Adrenal gland (tissue), 12 donors: ENCODE data around the gene TMIGD2. TPM values are rescaled to one million over a fixed set of nuclear protein-coding genes. Genes with fewer than 3 reads are reported as not detected.

Experiments
- DNase-seq, 7 donors: peaks; one replicate each; pipeline ENCODE4 v3.0.0-alpha.2; 2019 to 2020
- H3K27ac ChIP-seq, 5 donors: fragments of 200-600 bp; sonication (generic) in 4 of 5; 1 replicate in 3 of 5; 2 replicates in 2 of 5; pipeline versions ENCODE4 v1.5.1 to v1.8.0; 2016 to 2020; ENCODE audit warnings: mild to moderate bottlenecking in 1 of 5
- H3K27me3 ChIP-seq: fragments of 200-600 bp; 2 replicates; pipeline ENCODE4 v1.8.0; 2021
- H3K36me3 ChIP-seq, 2 donors: fragments of 200-600 bp; replicated peaks in 1 of 2; 1 replicate in 1 of 2; 2 replicates in 1 of 2; pipeline versions ENCODE4 v1.5.1 to v1.8.0; 2018 to 2022
- H3K4me1 ChIP-seq, 2 donors: fragments of 200-600 bp; replicated peaks in 1 of 2; 1 replicate in 1 of 2; 2 replicates in 1 of 2; pipeline versions ENCODE4 v1.5.1 to v1.8.0; 2018 to 2021
- H3K4me3 ChIP-seq, 4 donors: fragments of 200-600 bp; sonication (generic) in 3 of 4; one replicate each; pipeline ENCODE4 v1.5.1; 2016 to 2018
- H3K9me3 ChIP-seq, 3 donors: fragments of 200-600 bp; sonication (generic) in 1 of 3; replicated peaks in 1 of 3; 1 replicate in 2 of 3; 2 replicates in 1 of 3; pipeline versions ENCODE4 v1.5.1 to v1.8.0; 2016 to 2021
- CTCF ChIP-seq, 6 experiments: fragments of 450-650 bp in 4 of 6; fragments of 200-600 bp in 2 of 6; sonication (generic) in 1 of 6; IDR thresholded peaks; 1 replicate in 5 of 6; 2 replicates in 1 of 6; pipeline versions ENCODE4 v1.5.1 to v1.8.0; 2016 to 2021; ENCODE audit warnings: antibody characterized with exemption in 6 of 6, mild to moderate bottlenecking in 2 of 6, moderate library complexity in 1 of 6
- POLR2A ChIP-seq, 2 donors: fragments of 450-650 bp; IDR thresholded peaks; one replicate each; pipeline ENCODE4 v1.6.1; 2017; ENCODE audit warnings: antibody characterized with exemption in 2 of 2, mild to moderate bottlenecking in 2 of 2, moderate library complexity in 1 of 2
- WGBS, 4 donors: extraction: QIAGEN DNeasy Blood & Tissue Kit in 2 of 4; methylation state at CpG; one replicate each; pipeline versions ENCODE4 v1.1.5 to v1.1.7; 2013 to 2017; 5-methylcytosine and 5-hydroxymethylcytosine counted together
- intact Hi-C, 2 donors: fragments of 100-400 bp; cut with DNase I; formaldehyde crosslinking; loops; one replicate each; pipeline versions ENCODE4 v1.14.1 to v1.15.0; 2022 to 2023
- polyA plus RNA-seq, 3 donors: library from polyadenylated mRNA; stranded (reverse); fragments of 200-250 nt in 2 of 3; fragments of 350-450 nt in 1 of 3; fragmentation: Illumina TruSeq in 1 of 3; extraction: RNeasy Lipid Tissue Mini Kit (QIAGEN cat#74804) in 1 of 3; gene quantifications; one replicate each; pipeline ENCODE4 v1.2.3, GENCODE V29; 2013 to 2014
- total RNA-seq, 9 donors: library from RNA; depleted of rRNA in 4 of 9; stranded (reverse); fragments of >200 nt in 4 of 9; fragments of 120-200 nt in 1 of 9; fragmentation: NEBNext Ultra II Directional in 1 of 9; extraction: Animal tissue kit (Norgen Biotek cat#: 25700) in 1 of 9; gene quantifications; one replicate each; pipeline versions ENCODE4 v1.1.0 to v1.2.4, GENCODE V29; 2013 to 2023
- donor health status: healthy with polysubstance abuse.
- donor health status: Bipolar disorder and iron deficiency.
- donor health status: DM: yes; HTN: yes; CAD: no.
- donor health status: DM: no; HTN: no; CAD: no.
- donor health status: DM: no; HTN: no; CAD: no.
- donor health status: DM: yes; HTN: yes; CAD: no.

Gene TMIGD2
- total and polyA plus RNA-seq, 12 donors = 0.17 to 0.25 (median 0.24) TPM; not detected in 9

GRCh38 chr19:4272894-4273293 is 29.3 kb downstream of the TMIGD2 start:
- 52 to 73% (median 67%) methylated on average over 8 to 10 of the region's 10 CpGs for WGBS, 4 donors

GRCh38 chr19:4268816-4269430 is 33.3 kb downstream of the TMIGD2 start:
- Histone ChIP-seq H3K36me3 (peaks cover 0 to 38% of the 10 kb centered on the region in 2 donors), H3K27me3 (no peaks in the 10 kb centered on the region), H3K9me3 (no peaks in the 10 kb centered on the region), H3K27ac (no peak overlapping the region), H3K4me3 (no peak overlapping the region), H3K4me1 (no peaks in the 10 kb centered on the region)
- DNase-seq = no peak
- intact Hi-C loops = loop anchor here (5.0 to 10.0 kb wide), 2 partner anchors 83 to 256 kb away; no protein-coding TSS in a partner anchor
- no peak for TF ChIP-seq CTCF (IDR thresholded peaks at IDR 0.05)
- TF ChIP-seq POLR2A (IDR thresholded peaks at IDR 0.05) = no peak
- WGBS, 4 donors = 86 to 90% (median 88%) methylated on average over 9 to 13 of the region's 13 CpGs

More at GRCh38 chr19:4272894-4273293, 29.3 kb downstream of the TMIGD2 start:
- Histone ChIP-seq H3K4me1 (peaks cover 0 to 4% of the 10 kb centered on the region in 2 donors), H3K27me3 (peaks cover 2% of the 10 kb centered on the region), H3K9me3 (no peaks in the 10 kb centered on the region), H3K4me3 (no peak overlapping the region), H3K27ac (no peak overlapping the region), H3K36me3 (peaks cover 0 to 13% of the 10 kb centered on the region in 2 donors)
- TF ChIP-seq CTCF (IDR thresholded peaks at IDR 0.05) (no peak), POLR2A (IDR thresholded peaks at IDR 0.05) (no peak)
- no peak for DNase-seq
- intact Hi-C loops = no loop called here

- no peak for TF ChIP-seq POLR2A (IDR thresholded peaks at IDR 0.05)
- TF ChIP-seq CTCF (IDR thresholded peaks at IDR 0.05) = no peak
- Histone ChIP-seq H3K4me1 (no peaks in the 10 kb centered on the region), H3K4me3 (no peak overlapping the region), H3K27ac (no peak overlapping the region), H3K36me3 (peaks cover 0 to 45% of the 10 kb centered on the region in 2 donors), H3K27me3 (no peaks in the 10 kb centered on the region), H3K9me3 (no peaks in the 10 kb centered on the region)
- WGBS, 4 donors = 76 to 89% (median 83%) methylated on average over 18 to 30 of the region's 30 CpGs
- intact Hi-C loops = loop anchor here (5.0 to 10.0 kb wide), 2 partner anchors 84 to 257 kb away; no protein-coding TSS in a partner anchor
- no peak for DNase-seq
Observed at GRCh38 chr19:4267901-4268815, 34.0 kb downstream of the TMIGD2 start.
